ENCODE measurements around the gene CNTF.

GRCh38 chr11:58622344-58622743, at the start of gene CNTF:
- TF ChIP-seq, protein P1, sequence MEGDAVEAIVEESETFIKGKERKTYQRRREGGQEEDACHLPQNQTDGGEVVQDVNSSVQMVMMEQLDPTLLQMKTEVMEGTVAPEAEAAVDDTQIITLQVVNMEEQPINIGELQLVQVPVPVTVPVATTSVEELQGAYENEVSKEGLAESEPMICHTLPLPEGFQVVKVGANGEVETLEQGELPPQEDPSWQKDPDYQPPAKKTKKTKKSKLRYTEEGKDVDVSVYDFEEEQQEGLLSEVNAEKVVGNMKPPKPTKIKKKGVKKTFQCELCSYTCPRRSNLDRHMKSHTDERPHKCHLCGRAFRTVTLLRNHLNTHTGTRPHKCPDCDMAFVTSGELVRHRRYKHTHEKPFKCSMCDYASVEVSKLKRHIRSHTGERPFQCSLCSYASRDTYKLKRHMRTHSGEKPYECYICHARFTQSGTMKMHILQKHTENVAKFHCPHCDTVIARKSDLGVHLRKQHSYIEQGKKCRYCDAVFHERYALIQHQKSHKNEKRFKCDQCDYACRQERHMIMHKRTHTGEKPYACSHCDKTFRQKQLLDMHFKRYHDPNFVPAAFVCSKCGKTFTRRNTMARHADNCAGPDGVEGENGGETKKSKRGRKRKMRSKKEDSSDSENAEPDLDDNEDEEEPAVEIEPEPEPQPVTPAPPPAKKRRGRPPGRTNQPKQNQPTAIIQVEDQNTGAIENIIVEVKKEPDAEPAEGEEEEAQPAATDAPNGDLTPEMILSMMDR (IDR thresholded peaks at IDR 0.05), result no peak
- no peak for TF ChIP-seq POLR2A (IDR thresholded peaks at IDR 0.05)
